ENCODE measurements around the gene BCORL1.

The BCORL1 gene

DNA sequence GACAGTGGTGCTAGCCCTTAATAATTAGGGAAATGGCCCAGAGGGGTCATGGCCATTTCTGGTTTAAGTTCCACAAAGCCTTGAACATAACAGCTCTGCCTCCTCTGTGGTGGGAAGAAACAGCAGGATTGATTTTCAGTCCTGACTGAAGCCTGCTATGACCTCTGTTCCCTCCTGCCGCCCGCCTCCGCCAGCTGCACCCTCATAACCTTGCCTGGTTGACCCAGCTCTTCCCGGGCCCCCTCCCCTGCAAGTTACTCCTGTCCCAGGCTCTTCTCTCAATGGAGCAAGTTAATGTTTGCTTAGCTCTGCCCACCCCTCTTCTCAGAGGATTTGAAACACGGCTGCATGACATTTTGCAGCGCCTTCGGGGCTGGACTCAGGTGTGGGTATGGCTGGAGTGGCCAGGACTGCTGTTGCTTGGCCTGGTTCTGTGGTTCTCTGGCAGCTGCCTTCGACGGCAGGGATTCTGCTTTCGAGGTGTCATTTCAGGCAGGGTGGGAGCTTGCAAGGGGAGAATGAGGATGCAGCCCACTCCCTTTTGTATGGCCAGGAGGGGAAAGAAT, 27.3 kb downstream of the BCORL1 start:
- DNase-seq (ENCODE audit: low spot score): no peak

GRCh38 chrX:130012683-130013082, 30.2 kb downstream of the BCORL1 start:
- no peak for DNase-seq (ENCODE audit: low spot score)

DNA sequence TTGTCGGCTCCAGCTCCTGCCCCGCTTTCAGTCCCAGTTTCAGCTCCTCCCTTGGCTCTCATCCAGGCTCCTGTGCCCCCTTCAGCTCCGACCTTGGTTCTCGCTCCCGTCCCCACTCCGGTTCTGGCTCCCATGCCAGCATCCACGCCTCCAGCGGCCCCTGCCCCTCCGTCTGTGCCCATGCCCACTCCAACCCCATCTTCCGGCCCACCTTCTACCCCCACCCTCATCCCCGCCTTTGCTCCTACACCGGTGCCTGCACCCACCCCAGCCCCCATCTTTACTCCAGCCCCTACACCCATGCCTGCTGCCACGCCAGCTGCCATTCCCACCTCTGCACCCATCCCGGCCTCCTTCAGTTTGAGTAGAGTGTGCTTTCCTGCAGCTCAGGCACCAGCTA, 31.2 kb downstream of the BCORL1 start:
- DNase-seq (ENCODE audit: low spot score): no peak

- no peak for DNase-seq (ENCODE audit: low spot score)
These were observed 31.9 kb downstream of the BCORL1 start for GRCh38 chrX:130014356-130014755.

DNA sequence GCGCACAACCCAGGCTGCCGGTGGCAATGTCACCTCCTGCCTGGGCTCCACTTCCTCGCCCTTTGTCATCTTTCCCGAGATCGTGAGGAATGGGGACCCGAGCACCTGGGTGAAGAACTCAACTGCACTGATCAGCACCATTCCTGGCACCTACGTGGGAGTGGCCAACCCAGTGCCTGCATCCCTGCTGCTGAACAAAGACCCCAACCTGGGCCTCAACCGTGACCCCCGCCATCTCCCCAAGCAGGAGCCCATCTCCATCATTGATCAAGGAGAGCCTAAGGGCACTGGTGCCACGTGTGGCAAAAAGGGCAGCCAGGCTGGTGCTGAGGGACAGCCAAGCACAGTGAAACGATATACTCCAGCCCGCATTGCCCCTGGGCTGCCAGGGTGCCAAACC, 32.3 kb downstream of the BCORL1 start:
- no peak for DNase-seq (ENCODE audit: low spot score)

DNA sequence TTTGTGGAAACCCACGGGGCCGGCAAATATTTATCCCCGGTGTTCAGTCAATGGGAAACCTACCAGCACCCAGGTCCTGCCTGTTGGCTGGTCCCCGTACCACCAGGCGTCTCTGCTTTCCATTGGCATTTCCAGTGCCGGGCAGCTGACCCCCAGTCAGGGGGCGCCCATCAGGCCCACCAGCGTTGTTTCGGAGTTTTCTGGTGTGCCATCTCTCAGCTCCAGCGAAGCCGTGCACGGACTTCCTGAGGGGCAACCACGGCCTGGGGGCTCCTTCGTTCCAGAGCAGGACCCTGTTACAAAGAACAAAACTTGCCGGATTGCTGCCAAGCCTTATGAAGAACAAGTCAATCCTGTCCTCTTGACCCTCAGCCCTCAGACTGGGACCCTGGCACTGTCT, 32.7 kb downstream of the BCORL1 start:
- DNase-seq (ENCODE audit: low spot score): no peak

GRCh38 chrX:130018143-130018542, 35.7 kb downstream of the BCORL1 start:
- no peak for DNase-seq (ENCODE audit: low spot score)

DNA sequence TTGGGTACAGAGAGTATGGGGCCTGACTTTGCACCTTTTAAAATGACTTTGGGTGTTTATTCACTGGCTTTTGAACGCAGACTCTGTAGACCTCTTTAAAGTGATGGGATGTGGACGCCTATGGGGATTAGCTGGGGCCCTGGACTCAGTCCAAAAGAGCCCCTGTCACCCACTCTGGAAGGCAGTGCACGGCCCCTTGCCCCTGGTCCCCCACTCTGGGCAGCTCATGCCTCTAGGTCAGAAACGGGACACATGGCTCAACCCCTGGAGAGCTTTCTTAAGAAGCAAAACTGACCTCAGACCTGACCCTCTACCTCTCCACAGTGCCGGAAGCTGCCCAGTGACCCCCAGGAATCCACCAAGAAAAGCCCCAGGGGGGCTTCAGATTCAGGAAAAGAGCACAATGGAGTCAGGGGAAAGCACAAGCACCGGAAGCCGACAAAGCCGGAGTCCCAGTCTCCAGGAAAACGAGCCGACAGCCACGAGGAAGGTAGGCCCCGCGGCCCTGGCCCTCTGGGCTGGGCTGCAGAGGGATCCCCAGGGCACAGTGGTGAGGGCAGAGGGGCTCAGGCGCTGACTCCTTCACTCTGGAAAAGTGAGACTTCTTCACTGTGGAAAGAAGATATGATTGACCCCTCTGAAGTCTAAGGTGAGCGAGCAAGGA, 38.4 kb downstream of the BCORL1 start:
- no peak for DNase-seq (ENCODE audit: low spot score)

DNA sequence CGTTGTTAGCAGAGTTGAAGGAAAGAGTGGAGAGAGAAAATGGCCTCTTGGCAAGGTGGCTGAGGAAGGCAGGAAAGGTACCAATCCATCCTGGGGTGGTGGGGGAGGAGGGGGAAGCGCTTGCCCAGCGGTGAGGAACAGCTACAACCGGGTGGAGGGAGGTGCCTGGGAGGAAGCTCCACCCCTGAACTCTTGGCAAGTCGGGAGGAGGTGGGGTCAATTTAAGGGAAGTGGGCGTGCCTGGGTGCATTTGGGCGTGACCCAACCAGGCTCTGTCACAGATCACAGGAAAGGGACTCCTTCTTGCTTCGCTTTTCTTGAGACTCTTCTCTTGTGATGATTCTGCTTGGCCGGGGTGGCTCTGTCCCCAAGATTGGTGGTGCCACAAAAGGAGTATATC, 41.7 kb downstream of the BCORL1 start:
- DNase-seq (ENCODE audit: low spot score): peak; percentile 14

DNA sequence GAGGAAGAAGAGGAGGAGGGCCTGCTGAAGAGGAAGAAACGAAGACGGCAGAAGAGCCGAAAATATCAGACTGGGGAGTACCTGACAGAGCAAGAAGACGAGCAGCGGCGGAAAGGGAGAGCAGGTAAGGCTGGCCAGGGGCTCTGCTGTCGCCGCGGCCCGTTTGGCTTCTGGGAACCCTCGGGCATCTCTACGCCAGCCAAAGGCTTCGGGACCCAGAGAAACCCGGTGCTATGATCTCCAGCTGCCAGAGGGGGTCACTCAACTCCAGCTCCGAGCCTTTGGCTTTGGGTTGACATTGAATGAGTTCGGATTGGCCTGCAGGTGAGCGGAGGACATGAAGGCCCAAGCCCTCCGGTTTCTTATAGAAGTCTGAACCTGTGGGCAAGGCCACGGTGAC, 42.8 kb downstream of the BCORL1 start:
- peak; percentile 33 for DNase-seq (ENCODE audit: low spot score)

DNA sequence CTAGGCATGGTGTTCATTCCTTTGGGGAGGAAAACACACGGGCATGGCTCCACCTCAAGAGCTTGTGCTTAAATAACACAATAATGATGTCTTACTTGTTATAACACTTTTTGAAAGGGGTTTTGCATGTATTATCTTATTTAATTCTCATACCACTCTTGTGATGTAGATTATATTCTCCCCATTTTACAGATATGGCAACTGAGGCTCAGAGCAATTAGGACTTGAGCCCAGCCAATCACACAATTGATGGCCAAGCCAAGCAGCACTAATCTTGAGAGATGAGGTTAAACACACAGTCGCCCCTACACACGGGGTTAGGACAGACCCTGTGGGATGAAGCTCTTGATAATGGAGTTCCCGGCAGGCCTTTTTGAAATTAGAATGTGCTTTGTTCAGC, 45.1 kb downstream of the BCORL1 start:
- no peak for DNase-seq (ENCODE audit: low spot score)

DNA sequence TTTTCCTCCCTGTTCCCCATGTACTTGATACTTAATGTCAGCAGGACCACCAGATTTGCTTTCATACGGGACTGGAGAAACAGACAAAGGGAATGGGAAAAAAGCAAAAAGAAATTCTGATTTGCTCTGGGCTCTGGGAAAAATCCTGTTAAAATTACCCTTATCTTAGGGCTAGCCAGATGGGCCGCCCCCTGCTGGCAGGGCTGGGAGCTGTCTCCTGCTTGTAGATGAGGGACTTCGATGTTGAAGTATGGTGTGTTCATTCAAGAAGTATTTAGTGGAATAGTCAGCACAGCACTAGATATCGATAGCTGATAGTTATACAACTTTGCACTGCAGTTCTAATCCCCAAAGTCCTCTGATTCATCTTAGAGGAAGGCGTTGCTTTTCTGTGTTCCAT, 45.8 kb downstream of the BCORL1 start:
- peak; percentile 33 for DNase-seq (ENCODE audit: low spot score)

DNA sequence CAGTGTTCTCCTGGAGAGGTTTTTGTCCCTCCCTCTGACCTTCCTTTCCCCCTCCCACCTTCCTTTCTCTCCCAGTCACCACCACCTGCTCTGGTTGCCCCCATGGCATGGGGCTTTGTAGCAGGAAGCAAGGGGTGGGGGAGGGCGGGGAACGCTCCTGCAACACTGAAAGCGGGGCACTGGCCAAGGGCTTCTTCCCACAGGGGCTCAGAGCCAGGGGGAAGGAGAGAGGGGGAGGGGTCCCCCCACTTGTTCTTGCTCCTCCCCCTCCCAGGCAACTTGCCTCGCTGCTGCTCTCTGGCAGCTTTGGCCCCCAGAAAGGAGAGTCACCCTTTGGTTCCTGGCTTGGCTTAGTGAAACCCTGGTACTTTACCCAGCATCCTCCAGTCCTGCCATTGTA, 48.4 kb downstream of the BCORL1 start:
- DNase-seq (ENCODE audit: low spot score): no peak

- DNase-seq (ENCODE audit: low spot score): no peak
These were observed 50.1 kb downstream of the BCORL1 start for GRCh38 chrX:130032552-130032951.

- DNase-seq (ENCODE audit: low spot score): no peak
These were observed 51.7 kb downstream of the BCORL1 start for GRCh38 chrX:130034178-130034577.

DNA sequence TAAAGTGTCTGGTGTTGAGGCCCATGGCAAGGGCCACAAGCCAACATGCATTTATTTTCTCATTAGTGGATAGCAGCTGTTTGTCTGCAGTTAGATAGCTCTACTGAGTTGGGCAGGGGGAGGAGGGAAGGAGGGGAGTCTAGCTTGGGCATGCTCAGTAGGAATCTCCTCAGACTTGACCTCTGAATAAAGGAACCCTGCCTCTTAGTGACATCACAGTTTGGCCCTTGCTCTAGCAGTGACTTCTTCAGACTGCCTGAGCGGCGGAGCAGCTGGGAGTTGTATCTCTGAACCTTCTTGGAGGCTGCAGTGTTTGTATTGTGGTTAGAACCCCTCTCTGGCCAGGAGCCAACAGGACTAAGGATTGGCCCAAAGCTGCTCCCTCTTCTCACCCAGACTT, 57.4 kb downstream of the BCORL1 start:
- no peak for DNase-seq (ENCODE audit: low spot score)

DNA sequence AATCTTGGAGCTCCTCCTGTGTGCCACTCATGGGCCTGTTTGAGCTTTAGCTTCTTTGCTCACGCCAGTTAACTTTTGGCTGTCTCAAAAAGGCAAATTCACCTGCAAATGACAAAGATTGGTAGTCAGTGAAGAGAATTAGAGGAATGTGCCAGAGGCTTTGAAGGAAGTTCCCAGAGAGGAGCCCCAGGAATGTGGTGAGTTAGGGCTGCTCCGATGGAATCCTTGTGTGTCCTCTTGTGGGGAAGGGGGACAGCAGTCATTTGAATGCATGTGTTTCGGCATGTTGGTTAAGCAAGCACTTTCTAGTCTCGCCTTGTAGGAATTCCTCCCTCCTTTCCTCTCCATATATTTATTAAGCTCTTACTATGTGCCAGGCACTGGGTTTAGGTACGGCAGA, 65.0 kb downstream of the BCORL1 start:
- no peak for DNase-seq (ENCODE audit: low spot score)

DNA sequence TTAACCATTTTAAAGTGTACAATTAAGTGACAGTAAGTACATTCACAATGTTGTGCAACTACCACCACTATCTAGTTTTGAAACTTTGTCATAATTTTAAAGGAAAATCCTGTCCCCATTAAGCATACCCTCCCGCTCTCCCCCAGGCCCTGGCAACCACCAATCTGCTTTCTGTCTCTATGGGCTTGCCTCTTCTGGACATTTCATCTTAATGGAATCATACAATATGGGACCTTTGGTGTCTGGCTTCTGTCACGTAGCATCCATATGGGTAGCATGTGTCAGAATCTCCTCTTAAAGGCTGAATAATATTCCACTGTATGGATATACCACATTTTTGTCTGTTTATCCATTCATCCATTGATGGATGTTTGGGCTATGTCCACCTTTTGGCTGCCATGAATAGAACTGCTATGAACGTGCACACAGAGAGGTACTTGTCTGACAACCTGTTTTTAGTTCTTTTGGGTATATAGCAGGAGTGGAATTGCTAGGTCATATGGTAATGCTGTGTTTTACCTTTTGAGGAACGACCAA, 66.3 kb downstream of the BCORL1 start:
- no peak for DNase-seq (ENCODE audit: low spot score)

DNA sequence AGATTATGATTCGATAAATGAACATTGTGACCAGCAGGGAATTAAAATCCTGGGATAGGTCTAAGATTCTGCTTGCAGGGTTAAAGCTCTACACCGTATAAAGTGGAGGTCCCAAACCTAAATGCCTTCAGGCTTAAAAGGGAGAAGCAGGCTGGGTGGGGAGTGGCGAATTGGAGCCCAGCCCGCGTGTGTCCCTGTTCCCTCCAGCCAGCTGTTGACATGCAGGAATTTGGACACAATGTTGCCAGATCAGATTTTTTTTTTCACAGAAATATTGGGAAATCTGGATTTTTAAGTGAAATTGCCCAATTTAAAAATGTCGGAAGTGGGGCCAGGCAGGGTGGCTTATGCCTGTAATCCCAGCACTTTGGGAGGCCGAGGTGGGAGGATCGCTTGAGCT, 67.4 kb downstream of the BCORL1 start:
- no peak for DNase-seq (ENCODE audit: low spot score)

GRCh38 chrX:130051176-130051845, 68.9 kb downstream of the BCORL1 start:
- no peak for DNase-seq (ENCODE audit: low spot score)

DNA sequence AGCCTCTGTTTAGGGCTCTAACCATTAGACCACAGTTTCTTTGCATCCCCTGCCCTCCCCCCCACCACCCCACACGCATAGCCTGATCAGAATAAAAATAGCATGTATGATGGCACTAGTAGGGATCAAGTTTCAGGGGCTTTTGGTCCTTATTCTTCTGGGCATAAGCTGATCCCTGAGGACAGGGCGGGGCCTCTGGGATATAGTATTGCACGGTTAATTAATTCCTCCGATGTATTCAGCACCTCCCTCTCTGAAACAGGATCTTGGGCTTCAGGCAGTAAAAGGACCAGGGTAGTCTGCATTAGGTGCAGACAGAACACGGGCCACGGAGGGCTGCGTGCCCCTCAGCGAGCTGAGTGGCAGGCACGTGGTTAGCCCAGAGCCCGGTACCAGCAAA, 70.8 kb downstream of the BCORL1 start:
- DNase-seq (ENCODE audit: low spot score): no peak

DNA sequence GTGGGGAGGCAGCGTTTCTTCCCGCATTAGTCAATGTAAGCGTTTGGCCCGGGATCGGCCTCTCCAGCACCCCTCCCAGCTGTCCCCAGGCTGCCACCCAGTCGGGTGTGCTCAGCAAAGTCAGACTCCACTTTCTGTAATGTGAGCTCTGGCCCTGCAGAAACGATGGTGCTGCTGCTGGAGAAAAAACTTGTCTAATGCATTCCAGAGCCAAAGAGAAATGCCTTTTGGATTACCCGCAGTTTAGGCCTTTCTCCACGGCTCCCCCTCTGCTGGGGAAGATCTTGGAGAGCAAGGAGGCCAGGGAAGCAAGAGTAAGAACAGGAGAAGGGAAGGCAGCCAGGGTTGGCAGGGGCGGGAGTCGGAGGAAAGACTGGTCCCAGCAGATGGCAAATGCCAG, 72.7 kb downstream of the BCORL1 start:
- no peak for DNase-seq (ENCODE audit: low spot score)

DNA sequence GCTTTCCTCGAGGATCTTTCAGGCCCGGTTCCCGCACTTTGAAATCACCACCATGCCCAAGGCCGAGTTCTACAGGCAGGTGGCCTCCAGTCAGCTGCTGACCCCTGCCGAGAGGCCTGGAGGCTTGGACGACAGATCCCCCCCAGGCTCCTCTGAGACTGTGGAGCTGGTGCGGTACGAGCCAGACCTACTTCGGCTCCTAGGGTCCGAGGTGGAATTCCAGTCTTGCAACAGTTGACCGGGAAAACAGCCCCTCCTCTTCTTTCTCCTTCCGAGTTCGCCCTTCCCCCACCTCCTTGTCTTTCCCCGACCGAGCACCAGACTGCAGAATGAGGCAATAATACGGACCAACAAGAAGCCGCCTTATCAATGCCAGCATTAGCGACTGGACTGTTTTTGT, 73.5 kb downstream of the BCORL1 start:
- no peak for DNase-seq (ENCODE audit: low spot score)

- DNase-seq (ENCODE audit: low spot score): no peak
These were observed 74.8 kb downstream of the BCORL1 start for GRCh38 chrX:130057209-130057608.

Measured in HuH-7 (cell line).